ENCODE measurements around the gene XRCC6. TPM values are rescaled to one million over a fixed set of nuclear protein-coding genes. Genes with fewer than 3 reads are reported as not detected.
"Not testable (repeated sequence)": the region's sequence is repeated elsewhere in the genome, so short reads cannot be mapped to it uniquely, and the experiment has no call there.

XRCC6 gene
- total RNA-seq, 1 donor, result 117 TPM

GRCh38 chr22:41598081-41598480 lies 23.0 kb upstream of the XRCC6 start:
- DNase-seq (ENCODE audit: low read depth in 2 of 3, low spot score in 2 of 3), result no peak

GRCh38 chr22:41598891-41599635 lies 22.0 kb upstream of the XRCC6 start:
- DNase-seq (ENCODE audit: low read depth in 2 of 3, low spot score in 2 of 3), result no peak

- DNase-seq (ENCODE audit: low read depth in 2 of 3, low spot score in 2 of 3), result no peak
Measured at GRCh38 chr22:41600976-41601375, 20.1 kb upstream of the XRCC6 start.

- peak; percentile 28 to 85 (median 79) for DNase-seq (ENCODE audit: low read depth in 2 of 3, low spot score in 2 of 3)
Measured at GRCh38 chr22:41603873-41604332, 17.2 kb upstream of the XRCC6 start.

GRCh38 chr22:41608386-41608785 lies 12.7 kb upstream of the XRCC6 start:
- DNase-seq (ENCODE audit: low read depth in 2 of 3, low spot score in 2 of 3), result no peak

- no peak for DNase-seq (ENCODE audit: low read depth in 2 of 3, low spot score in 2 of 3)
Measured at GRCh38 chr22:41612603-41613306, 8.3 kb upstream of the XRCC6 start.

- no peak for DNase-seq (ENCODE audit: low read depth in 2 of 3, low spot score in 2 of 3)
Measured at GRCh38 chr22:41613456-41613855, 7.6 kb upstream of the XRCC6 start.

- DNase-seq (ENCODE audit: low read depth in 2 of 3, low spot score in 2 of 3), result peak in 2 of 3 donors; percentile 16 to 22
Measured at GRCh38 chr22:41619979-41620588, 1.0 kb upstream of the XRCC6 start.

GRCh38 chr22:41620589-41621098 lies 451 bp upstream of the XRCC6 start, which contains the start of gene DESI1:
Gene DESI1, minus strand, starts transcription at chr22:41621043. Its CDS starts 204 bp downstream, at chr22:41620839.
- no peak for DNase-seq (ENCODE audit: low read depth in 2 of 3, low spot score in 2 of 3)

GRCh38 chr22:41621911-41622179 lies 750 bp downstream of the XRCC6 start:
- DNase-seq (ENCODE audit: low read depth in 2 of 3, low spot score in 2 of 3), result no peak

- no peak for DNase-seq (ENCODE audit: low read depth in 2 of 3, low spot score in 2 of 3)
Measured at GRCh38 chr22:41625577-41625976, 4.5 kb downstream of the XRCC6 start.

- not testable (repeated sequence) for DNase-seq (ENCODE audit: low read depth in 2 of 3, low spot score in 2 of 3)
Measured at GRCh38 chr22:41631115-41631514, 10.0 kb downstream of the XRCC6 start.

- DNase-seq (ENCODE audit: low read depth in 2 of 3, low spot score in 2 of 3), result not testable (repeated sequence)
Measured at GRCh38 chr22:41631615-41632014, 10.5 kb downstream of the XRCC6 start.

GRCh38 chr22:41634610-41635009 lies 13.5 kb downstream of the XRCC6 start:
- DNase-seq (ENCODE audit: low read depth in 2 of 3, low spot score in 2 of 3), result not testable (repeated sequence)

- no peak for DNase-seq (ENCODE audit: low read depth in 2 of 3, low spot score in 2 of 3)
Measured at GRCh38 chr22:41636467-41636866, 15.4 kb downstream of the XRCC6 start.

- not testable (repeated sequence) for DNase-seq (ENCODE audit: low read depth in 2 of 3, low spot score in 2 of 3)
Measured at GRCh38 chr22:41637623-41638022, 16.5 kb downstream of the XRCC6 start.

GRCh38 chr22:41638124-41638523 lies 17.0 kb downstream of the XRCC6 start:
- no peak for DNase-seq (ENCODE audit: low read depth in 2 of 3, low spot score in 2 of 3)

GRCh38 chr22:41638748-41639147 lies 17.7 kb downstream of the XRCC6 start:
- DNase-seq (ENCODE audit: low read depth in 2 of 3, low spot score in 2 of 3), result no peak

- no peak for DNase-seq (ENCODE audit: low read depth in 2 of 3, low spot score in 2 of 3)
Measured at GRCh38 chr22:41641854-41642253, 20.8 kb downstream of the XRCC6 start.

- no peak for DNase-seq (ENCODE audit: low read depth in 2 of 3, low spot score in 2 of 3)
Measured at GRCh38 chr22:41642331-41643110, 21.4 kb downstream of the XRCC6 start.

- DNase-seq (ENCODE audit: low read depth in 2 of 3, low spot score in 2 of 3), result no peak
Measured at GRCh38 chr22:41647771-41648170, 26.7 kb downstream of the XRCC6 start.
